SU-DHL-6 (cell line): Measurements from ENCODE around the gene SIGLEC9.

Experiments used
- EZH2phosphoT487 ChIP-seq: fragments of 200-600 bp; sonication (generic), shearing (Covaris generic); conservative IDR thresholded peaks from 2 replicates; pipeline ENCODE4 v1.6.1; 2018; ENCODE audit warnings: mild to moderate bottlenecking, antibody characterized with exemption, low read length, moderate library complexity, mixed read lengths
- TF ChIP-seq, protein P1 (sequence below): fragments of 200-600 bp; sonication (generic); IDR thresholded peaks from one replicate; pipeline ENCODE4 v1.5.1; 2017; ENCODE audit warnings: antibody characterized with exemption, mild to moderate bottlenecking, low read length, moderate library complexity; ENCODE audit not compliant: insufficient read depth, poor library complexity, severe bottlenecking

GRCh38 chr19:51138549-51138979, 13.9 kb downstream of the SIGLEC9 start:
- TF ChIP-seq, protein P1, sequence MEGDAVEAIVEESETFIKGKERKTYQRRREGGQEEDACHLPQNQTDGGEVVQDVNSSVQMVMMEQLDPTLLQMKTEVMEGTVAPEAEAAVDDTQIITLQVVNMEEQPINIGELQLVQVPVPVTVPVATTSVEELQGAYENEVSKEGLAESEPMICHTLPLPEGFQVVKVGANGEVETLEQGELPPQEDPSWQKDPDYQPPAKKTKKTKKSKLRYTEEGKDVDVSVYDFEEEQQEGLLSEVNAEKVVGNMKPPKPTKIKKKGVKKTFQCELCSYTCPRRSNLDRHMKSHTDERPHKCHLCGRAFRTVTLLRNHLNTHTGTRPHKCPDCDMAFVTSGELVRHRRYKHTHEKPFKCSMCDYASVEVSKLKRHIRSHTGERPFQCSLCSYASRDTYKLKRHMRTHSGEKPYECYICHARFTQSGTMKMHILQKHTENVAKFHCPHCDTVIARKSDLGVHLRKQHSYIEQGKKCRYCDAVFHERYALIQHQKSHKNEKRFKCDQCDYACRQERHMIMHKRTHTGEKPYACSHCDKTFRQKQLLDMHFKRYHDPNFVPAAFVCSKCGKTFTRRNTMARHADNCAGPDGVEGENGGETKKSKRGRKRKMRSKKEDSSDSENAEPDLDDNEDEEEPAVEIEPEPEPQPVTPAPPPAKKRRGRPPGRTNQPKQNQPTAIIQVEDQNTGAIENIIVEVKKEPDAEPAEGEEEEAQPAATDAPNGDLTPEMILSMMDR: no peak
- TF ChIP-seq EZH2phosphoT487: no peak
